B cell (primary cell): Measurements from ENCODE around the gene CRIP3. TPM values are rescaled to one million over a fixed set of nuclear protein-coding genes. Genes with fewer than 3 reads are reported as not detected.

Experiments used
- ATAC-seq: fragments of 200-7000 bp; cut with Tn5 transposase; one replicate; pipeline ENCODE4 v1.10.0; 2021; ENCODE audit warnings: low read depth, mild to moderate bottlenecking, moderate number of reproducible peaks, moderate library complexity
- CTCF ChIA-PET: fragments of 350-600 bp; sonication (Branson Sonifier 250); formaldehyde crosslinking; loops from one replicate; lab custom pipeline; 2021; ENCODE audit warnings: antibody characterized with exemption, inconsistent platforms; lab: Charles Lee
- POLR2A ChIA-PET: fragments of 350-600 bp; sonication (Branson Sonifier 250); formaldehyde crosslinking; loops from one replicate; lab custom pipeline; 2021; ENCODE audit warnings: antibody characterized with exemption; lab: Charles Lee
- DNase-seq: peaks from one replicate; pipeline ENCODE4 v3.0.0; 2013
- H2AFZ ChIP-seq: 2 replicates; pipeline ENCODE4 v1.6.1; 2012; ENCODE audit warnings: mild to moderate bottlenecking, low read depth, low read length; ENCODE audit not compliant: insufficient read depth, poor library complexity, severe bottlenecking
- H3K27ac ChIP-seq, 2 donors: 1 replicate in 1 of 2; 2 replicates in 1 of 2; pipeline ENCODE4 v1.5.1; 2012 to 2013; ENCODE audit warnings: low read length in 2 of 2, mild to moderate bottlenecking in 2 of 2, moderate library complexity in 1 of 2
- H3K27me3 ChIP-seq, 4 experiments: fragments of 200-600 bp in 1 of 4; sonication (generic) in 1 of 4; replicated peaks in 1 of 4; 1 replicate in 2 of 4; 2 replicates in 2 of 4; pipeline versions ENCODE4 v1.6.1 to v1.7.0; 2013 to 2016; ENCODE audit warnings: low read length in 3 of 4, mild to moderate bottlenecking in 2 of 4, mixed read lengths in 1 of 4, moderate library complexity in 1 of 4; ENCODE audit not compliant: insufficient read depth in 4 of 4, control insufficient read depth in 3 of 4; ENCODE audit errors: control extremely low read depth in 1 of 4
- H3K36me3 ChIP-seq, 2 experiments: replicated peaks in 1 of 2; 1 replicate in 1 of 2; 2 replicates in 1 of 2; pipeline versions ENCODE4 v1.6.1 to v1.7.1; 2013; ENCODE audit warnings: low read length in 1 of 2; ENCODE audit not compliant: insufficient read depth in 2 of 2, control insufficient read depth in 1 of 2; ENCODE audit errors: control extremely low read depth in 1 of 2, extremely low read depth in 1 of 2
- H3K4me1 ChIP-seq, 2 donors: fragments of 200-600 bp in 1 of 2; sonication (generic) in 1 of 2; 1 replicate in 1 of 2; 2 replicates in 1 of 2; pipeline versions ENCODE4 v1.5.1 to v1.6.1; 2013 to 2017; ENCODE audit warnings: low read length in 2 of 2; ENCODE audit not compliant: control insufficient read depth in 2 of 2, insufficient read depth in 2 of 2
- H3K4me2 ChIP-seq: replicated peaks from 2 replicates; pipeline ENCODE3; 2012; ENCODE audit warnings: mild to moderate bottlenecking, low read depth, low read length; ENCODE audit not compliant: poor library complexity, severe bottlenecking
- H3K4me3 ChIP-seq, 5 experiments: fragments of 200-600 bp in 1 of 5; sonication (generic) in 1 of 5; 1 replicate in 3 of 5; 2 replicates in 2 of 5; pipeline versions ENCODE4 v1.5.1 to v1.7.0; 2011 to 2016; ENCODE audit warnings: low read length in 4 of 5, mild to moderate bottlenecking in 4 of 5, low read depth in 2 of 5, control low read depth in 1 of 5, moderate library complexity in 1 of 5; ENCODE audit not compliant: insufficient read depth in 1 of 5; ENCODE audit errors: control extremely low read depth in 1 of 5, extremely low read depth in 1 of 5
- H3K79me2 ChIP-seq: fragments of 200-600 bp; sonication (generic); one replicate; pipeline ENCODE4 v1.6.0; 2016; ENCODE audit warnings: low read length; ENCODE audit not compliant: control insufficient read depth, insufficient read depth
- H3K9ac ChIP-seq: fragments of 200-600 bp; sonication (generic); 2 replicates; pipeline ENCODE4 v1.6.1; 2017; ENCODE audit warnings: mild to moderate bottlenecking, low read length, moderate library complexity
- H3K9me3 ChIP-seq, 3 donors: one replicate each; pipeline versions ENCODE4 v1.6.1 to v1.7.1; 2013; ENCODE audit warnings: low read length in 2 of 3; ENCODE audit not compliant: control insufficient read depth in 2 of 3, insufficient read depth in 1 of 3; ENCODE audit errors: control extremely low read depth in 1 of 3
- H4K20me1 ChIP-seq: 2 replicates; pipeline ENCODE4 v1.6.0; 2012; ENCODE audit warnings: mild to moderate bottlenecking, low read length; ENCODE audit not compliant: insufficient read depth, control insufficient read depth, poor library complexity, severe bottlenecking
- H3K27ac Mint-ChIP-seq: one replicate; pipeline ENCODE4 v1.8.0; 2021; ENCODE audit warnings: mixed read lengths
- H3K27me3 Mint-ChIP-seq: one replicate; pipeline ENCODE4 v1.8.0; 2021; ENCODE audit warnings: mixed read lengths
- H3K4me1 Mint-ChIP-seq: one replicate; pipeline ENCODE4 v1.8.0; 2021; ENCODE audit warnings: mixed read lengths
- H3K4me3 Mint-ChIP-seq: one replicate; pipeline ENCODE4 v1.8.0; 2021; ENCODE audit warnings: mixed read lengths
- H3K9me3 Mint-ChIP-seq: one replicate; pipeline ENCODE4 v1.8.0; 2022; ENCODE audit warnings: mixed read lengths; ENCODE audit not compliant: insufficient read depth
- CTCF ChIP-seq: fragments of 200-600 bp; IDR thresholded peaks from one replicate; pipeline ENCODE4 v1.8.0; 2022; ENCODE audit warnings: antibody characterized with exemption, mild to moderate bottlenecking
- EZH2 ChIP-seq: IDR thresholded peaks from 2 replicates; pipeline ENCODE4 v1.6.1; 2012; ENCODE audit warnings: borderline replicate concordance, low read depth, mild to moderate bottlenecking, moderate library complexity, low read length; ENCODE audit not compliant: insufficient read depth, poor library complexity, severe bottlenecking
- WGBS: methylation state at CpG from one replicate; pipeline ENCODE4 v1.1.5; 2013; ENCODE audit warnings: missing lambda C conversion rate; ENCODE audit not compliant: insufficient coverage; 5-methylcytosine and 5-hydroxymethylcytosine counted together
- intact Hi-C: fragments of 100-400 bp; cut with micrococcal nuclease; formaldehyde crosslinking; loops from one replicate; pipeline ENCODE4 v1.10.0; 2022
- polyA plus RNA-seq: library from polyadenylated mRNA; depleted of rRNA; stranded (reverse); fragments of >200 nt; gene quantifications from 2 replicates; pipeline ENCODE4 v1.2.3, GENCODE V29; 2012
- total RNA-seq, 2 donors: library from RNA; stranded (reverse); fragments of 120-200 nt in 1 of 2; gene quantifications; 1 replicate in 1 of 2; 2 replicates in 1 of 2; pipeline versions ENCODE4 v1.2.3 to v1.2.4, GENCODE V29; 2013 to 2022

Gene CRIP3
- total and polyA plus RNA-seq, 2 donors (not counting 1 experiment from before 2014, with no cell fraction given) = 25.8 to 64.6 TPM

- H3K79me2 ChIP-seq = no peaks in the 10 kb centered on the region
- no peak for DNase-seq
- POLR2A ChIA-PET = no interaction called here
- no peak overlapping the region for H2AFZ ChIP-seq
- no peak overlapping the region for H3K27ac ChIP-seq
- no peak overlapping the region for H3K9ac ChIP-seq
- H4K20me1 ChIP-seq = peaks cover 5% of the 10 kb centered on the region
- H3K9me3 ChIP-seq = no peaks in the 10 kb centered on the region
- TF ChIP-seq EZH2 = no peak
- TF ChIP-seq CTCF = no peak
- CTCF ChIA-PET = no interaction called here
- peaks cover 0 to 28% (median 13%) of the 10 kb centered on the region in 4 experiments for H3K27me3 ChIP-seq
- Mint-ChIP-seq H3K9me3 (no peaks in the 10 kb centered on the region), H3K27ac (peak overlapping the region; percentile 10), H3K4me3 (peak overlapping the region; percentile 39), H3K4me1 (peaks cover 25% of the 10 kb centered on the region), H3K27me3 (peaks cover 41% of the 10 kb centered on the region)
- H3K36me3 ChIP-seq = no peaks in the 10 kb centered on the region
- H3K4me2 ChIP-seq = no peak overlapping the region
- H3K4me3 ChIP-seq = no peak overlapping the region
- WGBS = 89% methylated on average over 8 of the region's 13 CpGs
- H3K4me1 ChIP-seq = peaks cover 21 to 24% of the 10 kb centered on the region in 2 donors
- ATAC-seq = no peak
- intact Hi-C loops = no loop called here
These were observed 30.7 kb downstream of the CRIP3 start for GRCh38 chr6:43277643-43278523.

- H3K27me3 ChIP-seq = peaks cover 0 to 28% (median 10%) of the 10 kb centered on the region in 4 experiments
- H3K9me3 ChIP-seq = no peaks in the 10 kb centered on the region
- H3K79me2 ChIP-seq = no peaks in the 10 kb centered on the region
- no peaks in the 10 kb centered on the region for H3K36me3 ChIP-seq
- H4K20me1 ChIP-seq = peaks cover 5% of the 10 kb centered on the region
- ATAC-seq (no peak), DNase-seq (no peak)
- WGBS = 96% methylated on average over 4 of the region's 6 CpGs
- no peak overlapping the region for H3K4me2 ChIP-seq
- POLR2A ChIA-PET = no interaction called here
- no peak overlapping the region for H3K27ac ChIP-seq
- Mint-ChIP-seq H3K27me3 (peaks cover 39% of the 10 kb centered on the region), H3K4me1 (peaks cover 29% of the 10 kb centered on the region), H3K4me3 (peak overlapping the region; percentile 85), H3K27ac (peak overlapping the region; percentile 10), H3K9me3 (no peaks in the 10 kb centered on the region)
- intact Hi-C loops = no loop called here
- H3K9ac ChIP-seq = no peak overlapping the region
- peaks cover 21 to 24% of the 10 kb centered on the region in 2 donors for H3K4me1 ChIP-seq
- no peak overlapping the region for H3K4me3 ChIP-seq
- H2AFZ ChIP-seq = no peak overlapping the region
- no peak for TF ChIP-seq CTCF
- no peak for TF ChIP-seq EZH2
- CTCF ChIA-PET = interaction anchor here (1.2 kb wide), 2 partner anchors 9 to 41 kb away, joined by 3 read pairs; no protein-coding TSS in a partner anchor
These were observed 31.4 kb downstream of the CRIP3 start for GRCh38 chr6:43277306-43277642.
